H1 (cell line): ENCODE data around the gene ACSF2. TPM values are rescaled to one million over a fixed set of nuclear protein-coding genes. Genes with fewer than 3 reads are reported as not detected.

Source experiments
- CHD7 ChIP-seq: fragments of 300-600 bp; sonication (generic); IDR thresholded peaks from 2 replicates; pipeline ENCODE4 v1.7.1; 2012; ENCODE audit warnings: low read length, moderate library complexity, mild to moderate bottlenecking, inconsistent platforms; ENCODE audit not compliant: insufficient replicate concordance
- polyA plus RNA-seq, 7 experiments: library from polyadenylated mRNA; depleted of rRNA in 3 of 7; stranded (reverse) in 5 of 7; unstranded in 2 of 7; fragments of >200 nt in 5 of 7; fragments of 200-250 nt in 2 of 7; gene quantifications; 1 replicate in 5 of 7; 2 replicates in 1 of 7; 4 replicates in 1 of 7; pipeline versions ENCODE4 v1.2.1 to v1.2.3, GENCODE V29; 2011 to 2013; ENCODE audit warnings: missing spikeins in 2 of 7, mixed read lengths in 2 of 7
- total RNA-seq: library from RNA; stranded (reverse); fragmentation: NEBNext Ultra II Directional; extraction: Animal tissue kit (Norgen Biotek cat#: 25700); gene quantifications from 2 replicates; pipeline ENCODE4 v1.2.1, GENCODE V29; 2021

The ACSF2 gene
- total and polyA plus RNA-seq, 2 of the 8 experiments (the other 6 are each of a cell fraction or from before 2014, with no cell fraction given), result 14.5 to 16.3 TPM

- no peak for TF ChIP-seq CHD7
Observed at GRCh38 chr17:50444841-50445715, 19.1 kb downstream of the ACSF2 start (continued).
